Left ventricle myocardium inferior (tissue), 1 donor: ENCODE data around the gene VIPR1. TPM values are rescaled to one million over a fixed set of nuclear protein-coding genes. Genes with fewer than 3 reads are reported as not detected.
"Not testable (repeated sequence)": the region's sequence is repeated elsewhere in the genome, so short reads cannot be mapped to it uniquely, and the experiment has no call there.

Source experiments
- DNase-seq: peaks from one replicate; pipeline ENCODE4 v3.0.0-alpha.2; 2020
- H3K27ac ChIP-seq: fragments of 200-600 bp; replicated peaks from 2 replicates; pipeline ENCODE4 v1.8.0; 2021
- H3K27me3 ChIP-seq: fragments of 200-600 bp; 2 replicates; pipeline ENCODE4 v1.8.0; 2021; ENCODE audit warnings: low read depth
- H3K36me3 ChIP-seq: fragments of 200-600 bp; 2 replicates; pipeline ENCODE4 v1.8.0; 2021
- H3K4me1 ChIP-seq: fragments of 200-600 bp; 2 replicates; pipeline ENCODE4 v1.8.0; 2021
- H3K4me3 ChIP-seq: fragments of 200-600 bp; 2 replicates; pipeline ENCODE4 v1.8.0; 2021; ENCODE audit warnings: mild to moderate bottlenecking, moderate library complexity
- H3K9me3 ChIP-seq: fragments of 200-600 bp; replicated peaks from 2 replicates; pipeline ENCODE4 v1.8.0; 2021
- CTCF ChIP-seq: fragments of 200-600 bp; IDR thresholded peaks from 2 replicates; pipeline ENCODE4 v1.8.0; 2021; ENCODE audit warnings: antibody characterized with exemption, mild to moderate bottlenecking, borderline replicate concordance
- intact Hi-C: fragments of 100-400 bp; cut with micrococcal nuclease; formaldehyde crosslinking; loops from one replicate; pipeline ENCODE4 v1.11.0; 2022
- total RNA-seq: library from RNA; stranded (reverse); fragmentation: NEBNext Ultra II Directional; extraction: Animal tissue kit (Norgen Biotek cat#: 25700); gene quantifications from one replicate; pipeline ENCODE4 v1.2.1, GENCODE V29; 2021
- donor health status: DM: no; HTN: yes; CAD: no; lungs with severe emphysema.

VIPR1 gene
- total RNA-seq, 1 donor from 2014 or later: 1.7 TPM

GRCh38 chr3:42569593-42570142 is 67.2 kb downstream of the VIPR1 start:
- intact Hi-C loops: no loop called here
- no peak for DNase-seq
- peaks cover 11% of the 10 kb centered on the region for H3K9me3 ChIP-seq
- H3K27ac ChIP-seq: no peak overlapping the region
- H3K4me1 ChIP-seq: peaks cover 10% of the 10 kb centered on the region
- TF ChIP-seq CTCF: no peak
- peaks cover 55% of the 10 kb centered on the region for H3K36me3 ChIP-seq
- no peak overlapping the region for H3K4me3 ChIP-seq
- no peaks in the 10 kb centered on the region for H3K27me3 ChIP-seq

- no peak overlapping the region for H3K4me3 ChIP-seq
- peak; percentile 55 for TF ChIP-seq CTCF
- peaks cover 36% of the 10 kb centered on the region for H3K36me3 ChIP-seq
- no peak overlapping the region for H3K27ac ChIP-seq
- DNase-seq: no peak
- intact Hi-C loops: no loop called here
- H3K27me3 ChIP-seq: no peaks in the 10 kb centered on the region
- peaks cover 22% of the 10 kb centered on the region for H3K9me3 ChIP-seq
- peaks cover 10% of the 10 kb centered on the region for H3K4me1 ChIP-seq
These were observed 69.8 kb downstream of the VIPR1 start for GRCh38 chr3:42572278-42572677.

DNA sequence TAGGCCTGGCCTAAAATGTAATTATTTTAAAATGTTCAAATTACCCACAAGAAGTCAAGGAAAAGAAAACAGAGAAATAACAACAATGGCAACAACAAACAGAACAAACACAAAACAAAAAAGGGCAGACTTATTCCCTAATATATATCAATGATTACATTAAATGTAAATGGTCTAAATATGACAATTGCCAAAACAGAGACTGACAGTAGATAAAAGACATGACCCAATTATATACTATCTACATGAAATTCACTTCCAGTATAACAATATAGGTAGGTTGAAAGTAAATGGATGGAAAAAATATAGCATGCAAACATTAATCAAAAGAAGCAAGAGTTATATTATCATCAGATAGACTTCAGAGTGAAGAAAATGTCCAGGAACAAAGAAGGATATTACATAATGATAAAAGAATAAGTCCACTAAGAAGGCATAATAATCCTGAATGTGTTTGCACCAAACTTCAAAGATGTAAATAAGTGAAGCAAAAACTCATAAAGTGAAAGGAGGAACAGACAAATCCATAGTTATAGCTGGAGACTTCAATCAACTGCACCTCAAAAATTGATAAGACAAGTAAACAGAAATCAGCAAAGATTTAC is 72.8 kb downstream of the VIPR1 start:
- intact Hi-C loops: no loop called here
- Histone ChIP-seq H3K27me3 (no peaks in the 10 kb centered on the region), H3K4me3 (no peak overlapping the region), H3K27ac (no peak overlapping the region), H3K9me3 (peaks cover 22% of the 10 kb centered on the region), H3K4me1 (peaks cover 5% of the 10 kb centered on the region), H3K36me3 (peaks cover 24% of the 10 kb centered on the region)
- no peak for TF ChIP-seq CTCF
- no peak for DNase-seq

DNA sequence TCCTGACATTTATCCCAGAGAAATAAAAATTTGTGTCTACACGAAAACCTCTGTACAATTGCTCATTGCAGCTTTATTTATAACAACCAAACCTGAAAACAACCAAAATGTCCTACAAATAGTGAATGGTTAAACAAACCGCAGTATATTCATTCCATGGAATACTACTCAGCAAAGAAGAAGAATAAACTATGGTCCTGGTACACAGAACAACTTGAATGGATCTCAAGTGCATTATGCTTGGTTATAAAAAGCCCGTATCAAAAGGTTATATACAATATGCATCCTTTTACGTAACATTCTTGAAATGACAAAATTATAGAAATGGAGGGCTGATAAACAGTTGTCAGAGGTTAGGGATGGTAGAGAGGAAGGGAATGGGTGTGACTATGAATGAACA is 75.6 kb downstream of the VIPR1 start:
- intact Hi-C loops: no loop called here
- H3K36me3 ChIP-seq: peaks cover 22% of the 10 kb centered on the region
- TF ChIP-seq CTCF: no peak
- no peak for DNase-seq
- no peaks in the 10 kb centered on the region for H3K27me3 ChIP-seq
- peaks cover 22% of the 10 kb centered on the region for H3K9me3 ChIP-seq
- no peak overlapping the region for H3K4me3 ChIP-seq
- peaks cover 32% of the 10 kb centered on the region for H3K4me1 ChIP-seq
- no peak overlapping the region for H3K27ac ChIP-seq

- DNase-seq, H3K27me3 ChIP-seq, H3K27ac ChIP-seq, intact Hi-C loops, H3K4me3 ChIP-seq, H3K36me3 ChIP-seq: not testable (repeated sequence)
- peaks cover 32% of the 10 kb centered on the region for H3K4me1 ChIP-seq
- H3K9me3 ChIP-seq: peaks cover 12% of the 10 kb centered on the region
These were observed 76.9 kb downstream of the VIPR1 start for GRCh38 chr3:42579346-42579745.

- DNase-seq: no peak
- peak overlapping the region; percentile 91 for H3K27ac ChIP-seq
- H3K27me3 ChIP-seq: no peaks in the 10 kb centered on the region
- H3K4me1 ChIP-seq: peaks cover 32% of the 10 kb centered on the region
- H3K36me3 ChIP-seq: no peaks in the 10 kb centered on the region
- no peak for TF ChIP-seq CTCF
- H3K4me3 ChIP-seq: peak overlapping the region; percentile 89
- H3K9me3 ChIP-seq: no peaks in the 10 kb centered on the region
- intact Hi-C loops: loop anchor here (10.0 kb wide), 1 partner anchor 173 kb away; no protein-coding TSS in a partner anchor
These were observed 78.9 kb downstream of the VIPR1 start for GRCh38 chr3:42581400-42581708.
